GM21360 (cell line): ENCODE data around the gene TMEFF2.

Source experiments
- ATAC-seq: cut with Tn5 transposase; IDR thresholded peaks from one replicate; pipeline ENCODE4 v1.9.1; 2021; ENCODE audit warnings: mild to moderate bottlenecking, moderate library complexity; ENCODE audit not compliant: unreplicated experiment

The TMEFF2 gene

GRCh38 chr2:191910518-191910917, 284.2 kb downstream of the TMEFF2 start:
- no peak for ATAC-seq

- no peak for ATAC-seq
Observed at GRCh38 chr2:191908874-191909273, 285.9 kb downstream of the TMEFF2 start.

GRCh38 chr2:191907545-191907944, 287.2 kb downstream of the TMEFF2 start:
- no peak for ATAC-seq

GRCh38 chr2:191907091-191907490, 287.6 kb downstream of the TMEFF2 start:
- ATAC-seq, result no peak

- ATAC-seq, result no peak
Observed at GRCh38 chr2:191905336-191905735, 289.4 kb downstream of the TMEFF2 start.

GRCh38 chr2:191901031-191901430, 293.7 kb downstream of the TMEFF2 start:
- no peak for ATAC-seq

GRCh38 chr2:191899410-191899809, 295.3 kb downstream of the TMEFF2 start:
- no peak for ATAC-seq
